Measurements from ENCODE around the gene IL17B.
A peak's percentile ranks its signal among the peaks of the same experiment; 100 is the strongest.

The IL17B gene

DNA sequence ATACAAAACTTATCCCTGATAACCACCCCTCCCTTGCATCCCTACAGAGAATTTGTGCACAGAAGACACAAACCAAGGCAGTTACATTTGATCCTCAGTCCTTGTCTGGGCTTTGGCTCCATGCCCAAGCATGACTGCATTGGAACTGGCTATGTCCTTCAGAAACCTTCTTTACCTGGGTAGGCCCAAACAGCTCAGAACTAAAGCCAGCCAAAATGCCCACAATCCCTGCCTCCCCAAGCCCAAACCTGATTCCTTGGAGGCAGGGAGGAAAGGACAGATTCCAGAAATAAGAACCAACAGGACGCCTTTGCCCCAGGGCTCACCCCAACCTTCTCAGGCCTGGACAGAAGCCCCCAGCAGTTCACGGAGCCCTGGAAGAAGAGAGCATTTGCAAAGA is 8.2 kb downstream of the IL17B start:
- Histone ChIP-seq H4K20me1 (ENCODE audit: control insufficient read depth, insufficient read depth, low read depth, low read length) (no peaks in the 10 kb centered on the region; the same call in 1 of the 2 replicates), H3K4me2 (ENCODE audit: low read length) (no peak overlapping the region), H3K27ac (ENCODE audit: low read depth, low read length) (no peak overlapping the region), H3F3A (ENCODE audit: control insufficient read depth, insufficient read depth) (no peaks in the 10 kb centered on the region), H3K9me2 (replicated peaks; ENCODE audit: control insufficient read depth, low read length) (no peaks in the 10 kb centered on the region), H3K9me3 (ENCODE audit: control insufficient read depth, insufficient read depth, low read length) (no peaks in the 10 kb centered on the region), H3K27me3 (ENCODE audit: control insufficient read depth, low read length) (no peaks in the 10 kb centered on the region), H3K4me3 (ENCODE audit: low read length) (no peak overlapping the region), H3K36me3 (ENCODE audit: control insufficient read depth, low read length) (peaks cover 33% of the 10 kb centered on the region), H3K4me1 (ENCODE audit: control insufficient read depth, low read length) (no peaks in the 10 kb centered on the region), H3K79me2 (ENCODE audit: control insufficient read depth, low read length) (no peaks in the 10 kb centered on the region)
- no peak for TF ChIP-seq EZH2phosphoT487 (IDR thresholded peaks at IDR 0.05; ENCODE audit: borderline replicate concordance, low read length)
- TF ChIP-seq, protein P1, sequence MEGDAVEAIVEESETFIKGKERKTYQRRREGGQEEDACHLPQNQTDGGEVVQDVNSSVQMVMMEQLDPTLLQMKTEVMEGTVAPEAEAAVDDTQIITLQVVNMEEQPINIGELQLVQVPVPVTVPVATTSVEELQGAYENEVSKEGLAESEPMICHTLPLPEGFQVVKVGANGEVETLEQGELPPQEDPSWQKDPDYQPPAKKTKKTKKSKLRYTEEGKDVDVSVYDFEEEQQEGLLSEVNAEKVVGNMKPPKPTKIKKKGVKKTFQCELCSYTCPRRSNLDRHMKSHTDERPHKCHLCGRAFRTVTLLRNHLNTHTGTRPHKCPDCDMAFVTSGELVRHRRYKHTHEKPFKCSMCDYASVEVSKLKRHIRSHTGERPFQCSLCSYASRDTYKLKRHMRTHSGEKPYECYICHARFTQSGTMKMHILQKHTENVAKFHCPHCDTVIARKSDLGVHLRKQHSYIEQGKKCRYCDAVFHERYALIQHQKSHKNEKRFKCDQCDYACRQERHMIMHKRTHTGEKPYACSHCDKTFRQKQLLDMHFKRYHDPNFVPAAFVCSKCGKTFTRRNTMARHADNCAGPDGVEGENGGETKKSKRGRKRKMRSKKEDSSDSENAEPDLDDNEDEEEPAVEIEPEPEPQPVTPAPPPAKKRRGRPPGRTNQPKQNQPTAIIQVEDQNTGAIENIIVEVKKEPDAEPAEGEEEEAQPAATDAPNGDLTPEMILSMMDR (IDR thresholded peaks at IDR 0.05; ENCODE audit: low read depth, low read length, poor library complexity, severe bottlenecking) = no peak

DNA sequence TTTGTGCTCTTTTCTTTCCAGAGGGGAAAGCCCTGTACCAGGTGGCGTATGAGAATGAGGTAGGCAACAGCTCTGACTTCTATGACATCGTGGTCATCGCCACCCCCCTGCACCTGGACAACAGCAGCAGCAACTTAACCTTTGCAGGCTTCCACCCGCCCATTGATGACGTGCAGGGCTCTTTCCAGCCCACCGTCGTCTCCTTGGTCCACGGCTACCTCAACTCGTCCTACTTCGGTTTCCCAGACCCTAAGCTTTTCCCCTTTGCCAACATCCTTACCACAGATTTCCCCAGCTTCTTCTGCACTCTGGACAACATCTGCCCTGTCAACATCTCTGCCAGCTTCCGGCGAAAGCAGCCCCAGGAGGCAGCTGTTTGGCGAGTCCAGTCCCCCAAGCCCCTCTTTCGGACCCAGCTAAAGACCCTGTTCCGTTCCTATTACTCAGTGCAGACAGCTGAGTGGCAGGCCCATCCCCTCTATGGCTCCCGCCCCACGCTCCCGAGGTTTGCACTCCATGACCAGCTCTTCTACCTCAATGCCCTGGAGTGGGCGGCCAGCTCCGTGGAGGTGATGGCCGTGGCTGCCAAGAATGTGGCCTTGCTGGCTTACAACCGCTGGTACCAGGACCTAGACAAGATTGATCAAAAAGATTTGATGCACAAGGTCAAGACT is 11.0 kb downstream of the IL17B start:
- Histone ChIP-seq H3K9me3 (ENCODE audit: control insufficient read depth, insufficient read depth, low read length) (no peaks in the 10 kb centered on the region), H3K4me3 (ENCODE audit: low read length) (no peak overlapping the region), H3K9me2 (replicated peaks; ENCODE audit: control insufficient read depth, low read length) (no peaks in the 10 kb centered on the region), H3K27me3 (ENCODE audit: control insufficient read depth, low read length) (no peaks in the 10 kb centered on the region), H4K20me1 (ENCODE audit: control insufficient read depth, insufficient read depth, low read depth, low read length) (no peaks in the 10 kb centered on the region; the same call in 1 of the 2 replicates), H3K4me1 (ENCODE audit: control insufficient read depth, low read length) (no peaks in the 10 kb centered on the region), H3K27ac (ENCODE audit: low read depth, low read length) (no peak overlapping the region), H3K4me2 (ENCODE audit: low read length) (no peak overlapping the region), H3K36me3 (ENCODE audit: control insufficient read depth, low read length) (peaks cover 41% of the 10 kb centered on the region), H3F3A (ENCODE audit: control insufficient read depth, insufficient read depth) (no peaks in the 10 kb centered on the region), H3K79me2 (ENCODE audit: control insufficient read depth, low read length) (no peaks in the 10 kb centered on the region)
- no peak for TF ChIP-seq EZH2phosphoT487 (IDR thresholded peaks at IDR 0.05; ENCODE audit: borderline replicate concordance, low read length)
- TF ChIP-seq, protein P1 (IDR thresholded peaks at IDR 0.05; ENCODE audit: low read depth, low read length, poor library complexity, severe bottlenecking) = no peak

DNA sequence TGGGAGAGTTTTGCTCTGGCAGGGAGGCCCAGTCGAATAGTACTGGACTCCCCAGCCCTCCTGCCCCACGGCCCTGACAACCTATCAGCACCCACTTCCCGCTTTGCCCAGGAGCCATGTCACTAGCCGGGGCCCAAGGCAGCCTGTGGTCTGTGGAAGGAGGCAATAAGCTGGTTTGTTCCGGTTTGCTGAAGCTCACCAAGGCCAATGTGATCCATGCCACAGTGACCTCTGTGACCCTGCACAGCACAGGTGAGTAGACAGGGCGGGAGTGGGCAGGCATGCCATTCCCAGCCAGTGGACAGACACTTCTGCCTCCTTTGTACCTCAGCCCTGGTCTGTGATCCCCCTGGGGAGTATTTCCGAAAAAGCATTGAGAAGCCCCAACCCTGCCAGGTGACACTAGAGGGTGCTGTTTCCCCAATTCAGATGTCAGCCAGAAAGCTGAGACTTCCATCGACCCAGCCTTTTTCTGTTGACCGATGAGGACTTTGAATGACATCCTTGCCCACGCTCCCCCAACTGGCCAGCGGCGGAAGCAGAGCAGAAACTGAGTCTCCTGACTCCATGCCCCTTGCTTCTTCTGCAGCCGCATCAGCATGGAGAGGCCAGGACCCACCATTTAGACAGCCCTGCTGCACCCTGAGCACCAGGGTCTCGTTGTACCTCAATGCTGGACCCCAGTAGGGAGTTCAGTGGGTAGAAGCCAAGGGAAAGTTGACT is 11.7 kb downstream of the IL17B start:
- Histone ChIP-seq H3K4me1 (ENCODE audit: control insufficient read depth, low read length) (no peaks in the 10 kb centered on the region), H3K79me2 (ENCODE audit: control insufficient read depth, low read length) (no peaks in the 10 kb centered on the region), H3K36me3 (ENCODE audit: control insufficient read depth, low read length) (peaks cover 48% of the 10 kb centered on the region), H3K4me2 (ENCODE audit: low read length) (no peak overlapping the region), H3F3A (ENCODE audit: control insufficient read depth, insufficient read depth) (no peaks in the 10 kb centered on the region), H3K9me3 (ENCODE audit: control insufficient read depth, insufficient read depth, low read length) (no peaks in the 10 kb centered on the region), H3K27ac (ENCODE audit: low read depth, low read length) (no peak overlapping the region), H3K27me3 (ENCODE audit: control insufficient read depth, low read length) (no peaks in the 10 kb centered on the region), H4K20me1 (ENCODE audit: control insufficient read depth, insufficient read depth, low read depth, low read length) (no peaks in the 10 kb centered on the region; the same call in 1 of the 2 replicates), H3K9me2 (replicated peaks; ENCODE audit: control insufficient read depth, low read length) (no peaks in the 10 kb centered on the region), H3K4me3 (ENCODE audit: low read length) (no peak overlapping the region)
- TF ChIP-seq, protein P1 (IDR thresholded peaks at IDR 0.05; ENCODE audit: low read depth, low read length, poor library complexity, severe bottlenecking) = peak; percentile 92
- no peak for TF ChIP-seq EZH2phosphoT487 (IDR thresholded peaks at IDR 0.05; ENCODE audit: borderline replicate concordance, low read length)

All from DOHH2 (cell line).